GM12891 (cell line): ENCODE results near the gene SELENOS.
"Not testable (repeated sequence)": the region's sequence is repeated elsewhere in the genome, so short reads cannot be mapped to it uniquely, and the experiment has no call there.

Experiments
- DNase-seq: peaks from one replicate; pipeline ENCODE4 v3.0.0; 2011; ENCODE audit warnings: low spot score; ENCODE audit not compliant: insufficient read length
- FAIRE-seq: peaks from 2 replicates; lab custom pipeline; 2011; peaks lifted over from hg19 to GRCh38; lab: Jason Lieb, UNC
- PAX5 ChIP-seq: IDR thresholded peaks from 2 replicates; pipeline ENCODE4 v1.6.1; 2011; ENCODE audit warnings: low read length, moderate library complexity, mild to moderate bottlenecking; ENCODE audit not compliant: insufficient read depth, severe bottlenecking
- POLR2A ChIP-seq: IDR thresholded peaks from 2 replicates; pipeline ENCODE4 v1.6.1; 2011; ENCODE audit warnings: low read depth, low read length, control low read depth
- POLR2AphosphoS5 ChIP-seq: IDR thresholded peaks from 2 replicates; pipeline ENCODE4 v1.6.1; 2011; ENCODE audit warnings: low read depth, low read length, control low read depth
- POU2F2 ChIP-seq: IDR thresholded peaks from 2 replicates; pipeline ENCODE4 v1.6.1; 2011; ENCODE audit warnings: low read depth, mild to moderate bottlenecking, control low read depth, low read length, moderate library complexity
- SPI1 ChIP-seq: IDR thresholded peaks from 2 replicates; pipeline ENCODE4 v1.6.1; 2011; ENCODE audit warnings: low read depth, low read length, control low read depth
- TAF1 ChIP-seq: IDR thresholded peaks from 2 replicates; pipeline ENCODE4 v1.6.1; 2011; ENCODE audit warnings: low read depth, low read length, control low read depth

SELENOS gene

DNA sequence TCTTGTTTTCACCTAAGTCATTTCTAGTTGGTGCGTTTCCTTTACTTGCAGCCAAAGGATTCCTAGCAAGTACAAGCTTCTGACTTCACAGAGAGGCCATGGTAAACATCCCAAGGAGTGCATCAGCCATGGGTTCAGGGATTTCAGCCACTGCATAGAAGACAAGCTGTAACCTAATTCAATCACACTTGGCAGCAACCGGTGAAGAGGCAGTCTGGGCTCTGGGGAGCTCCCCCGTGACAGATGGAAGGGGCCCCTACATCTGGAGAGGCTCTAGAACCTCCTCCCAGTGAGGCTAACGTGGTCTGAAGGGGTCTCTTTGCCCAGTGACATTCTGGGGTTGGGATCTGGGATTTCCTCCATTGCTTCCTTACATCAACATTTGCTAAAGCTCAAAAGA, 26.1 kb upstream of the SELENOS start:
- no peak for TF ChIP-seq POLR2AphosphoS5
- no peak for TF ChIP-seq SPI1
- no peak for FAIRE-seq
- DNase-seq, result no peak

DNA sequence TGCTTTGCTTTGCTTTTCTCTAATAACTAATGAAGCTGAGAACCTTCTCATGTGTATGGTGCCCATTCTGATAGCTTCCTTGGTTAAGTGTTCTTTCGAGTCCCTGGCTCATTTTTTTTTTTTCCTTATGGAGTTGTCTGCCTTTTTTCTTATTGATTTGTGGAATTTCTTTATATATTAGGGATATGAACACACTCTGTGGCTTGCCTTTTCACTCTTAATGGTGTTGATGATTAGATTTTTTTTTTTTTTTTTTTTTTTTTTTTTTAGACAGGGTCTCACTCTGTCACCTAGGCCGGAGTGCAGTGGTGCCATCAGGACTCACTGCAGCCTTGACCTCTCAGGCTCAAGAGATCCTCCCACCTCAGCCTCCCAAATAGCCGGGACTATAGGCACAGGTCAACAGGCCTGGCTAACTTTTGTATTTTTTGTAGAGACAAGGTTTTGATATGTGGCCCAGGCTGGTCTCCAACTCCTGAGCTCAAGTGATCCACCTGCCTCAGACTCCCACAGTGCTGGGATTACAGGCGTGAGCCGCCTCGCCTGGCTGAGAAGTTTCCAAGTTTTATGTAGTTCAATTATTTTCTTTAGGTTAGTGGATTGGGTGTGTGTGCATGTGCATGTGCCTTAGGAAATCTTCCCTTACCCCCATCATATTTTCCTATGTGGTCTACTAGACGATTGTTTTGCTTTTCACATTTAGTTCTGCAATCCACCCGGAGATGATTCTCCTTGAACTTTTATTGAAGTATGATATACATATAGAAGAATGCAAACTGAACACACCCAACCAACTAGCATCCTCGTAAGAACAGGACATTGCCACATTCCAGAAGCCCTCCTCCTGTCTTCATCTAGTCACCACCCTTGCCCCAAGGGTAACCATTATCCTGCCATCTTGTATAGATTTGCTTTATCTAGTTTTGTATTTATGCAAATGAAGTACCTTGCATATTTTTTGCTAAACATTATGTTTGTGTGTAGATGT, 19.4 kb upstream of the SELENOS start:
- FAIRE-seq, result no peak
- DNase-seq, result no peak
- TF ChIP-seq POLR2AphosphoS5 (no peak), SPI1 (no peak)

DNA sequence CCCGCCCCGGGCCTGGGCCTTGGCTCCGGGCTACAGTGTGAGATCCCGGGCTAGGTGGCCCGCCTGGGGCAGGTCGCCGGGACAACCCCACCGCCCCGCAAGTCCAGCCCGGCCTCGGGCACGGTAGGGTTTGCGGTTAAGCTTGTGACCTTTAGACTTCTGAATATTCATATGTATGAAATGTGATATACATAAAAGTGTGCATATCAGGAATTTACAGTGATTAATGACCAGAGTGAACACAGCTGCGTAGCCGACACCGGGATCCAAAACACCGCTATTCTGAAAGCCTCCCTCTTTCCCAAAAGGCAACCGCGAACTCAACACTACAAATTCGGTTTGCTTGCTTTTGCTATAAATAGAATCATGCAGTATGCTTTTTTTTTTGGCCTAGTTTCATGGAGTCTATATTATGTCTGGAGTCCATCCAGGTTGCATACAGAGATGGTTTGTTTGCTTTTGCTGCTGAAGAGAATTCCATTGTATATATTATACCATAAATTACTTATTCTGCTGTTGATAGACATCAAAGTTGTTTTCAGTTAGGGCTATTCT, 18.4 kb upstream of the SELENOS start:
- FAIRE-seq, result no peak
- TF ChIP-seq TAF1 (no peak), POLR2A (no peak), PAX5 (no peak)
- no peak for DNase-seq

DNA sequence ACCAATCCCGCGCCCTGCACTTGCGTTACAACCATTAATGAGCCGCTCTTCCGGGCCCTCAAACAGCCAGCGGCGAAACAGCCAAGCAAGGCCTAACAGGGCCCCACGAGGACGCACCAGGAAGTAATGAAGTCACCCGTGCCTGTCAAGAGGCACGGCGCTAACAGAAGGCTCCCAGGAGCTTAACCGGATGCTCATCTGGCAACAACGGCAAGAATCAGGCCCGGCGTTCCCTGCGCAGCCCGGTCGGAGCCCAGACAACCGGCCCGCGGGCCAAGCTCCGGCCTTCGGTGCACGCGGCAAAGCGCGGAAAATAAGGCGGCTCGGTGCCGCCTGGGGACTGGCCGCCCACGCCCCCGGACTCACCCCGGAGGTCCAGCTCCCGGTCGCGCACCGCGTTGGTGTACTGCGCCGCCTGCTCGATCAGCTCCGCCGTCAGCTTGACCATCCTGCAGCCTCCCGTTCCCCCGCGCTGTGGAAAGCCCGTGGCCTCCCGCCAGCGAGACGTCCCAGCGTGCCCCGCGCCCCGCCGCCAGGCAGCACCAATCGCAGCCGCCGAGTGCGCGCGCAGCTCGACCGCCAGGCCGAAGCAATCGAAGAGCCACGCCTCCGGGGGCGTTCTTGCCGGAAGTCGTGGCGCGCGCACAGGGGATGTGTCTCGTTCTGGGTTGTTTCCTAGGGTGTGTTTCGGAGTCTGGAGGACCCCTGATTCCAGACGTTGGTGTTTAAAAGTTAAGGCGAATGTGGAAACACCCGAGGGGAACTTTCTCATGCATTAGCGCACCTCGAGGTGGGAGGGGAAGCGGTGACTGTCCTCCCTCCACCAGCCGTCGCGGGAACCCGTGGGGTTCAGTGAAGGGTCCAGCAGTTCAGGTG, 17.7 kb upstream of the SELENOS start, which contains the start of gene SNRPA1:
Gene SNRPA1 (minus strand): TSS at position 518 of the 876 bp plus-strand sequence. CDS start 70 bp downstream, at position 448.
- DNase-seq, result peak; percentile 91
- peak; percentile 94 for FAIRE-seq
- TF ChIP-seq POU2F2, result no peak; the same call in 1 of the 2 replicates
- TF ChIP-seq TAF1, result peak; percentile 79
- no peak for TF ChIP-seq PAX5
- TF ChIP-seq POLR2A, result peak; percentile 85
- peak; percentile 91 for TF ChIP-seq POLR2AphosphoS5
- TF ChIP-seq SPI1, result no peak

DNA sequence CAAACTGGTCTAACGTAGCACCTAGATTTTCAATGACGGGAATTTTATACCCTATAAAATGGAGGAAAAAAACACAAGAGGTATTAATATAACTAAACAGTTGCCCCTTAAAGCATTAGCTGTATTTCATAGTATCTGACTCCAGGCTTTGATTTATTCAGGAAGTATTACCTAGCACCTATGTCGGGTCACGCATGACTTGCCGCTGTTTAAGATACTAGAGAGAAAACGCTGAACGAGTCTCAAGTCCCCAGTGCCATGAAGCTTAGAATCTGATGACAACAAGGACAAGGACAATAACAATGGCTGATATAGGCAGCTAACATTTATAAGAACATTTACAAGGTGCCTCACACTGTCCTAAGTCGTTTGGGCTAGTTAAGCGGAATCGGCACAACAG, 15.8 kb upstream of the SELENOS start:
- DNase-seq (no peak), FAIRE-seq (no peak)
- TF ChIP-seq PAX5, result peak; percentile 77
- no peak for TF ChIP-seq POLR2A

DNA sequence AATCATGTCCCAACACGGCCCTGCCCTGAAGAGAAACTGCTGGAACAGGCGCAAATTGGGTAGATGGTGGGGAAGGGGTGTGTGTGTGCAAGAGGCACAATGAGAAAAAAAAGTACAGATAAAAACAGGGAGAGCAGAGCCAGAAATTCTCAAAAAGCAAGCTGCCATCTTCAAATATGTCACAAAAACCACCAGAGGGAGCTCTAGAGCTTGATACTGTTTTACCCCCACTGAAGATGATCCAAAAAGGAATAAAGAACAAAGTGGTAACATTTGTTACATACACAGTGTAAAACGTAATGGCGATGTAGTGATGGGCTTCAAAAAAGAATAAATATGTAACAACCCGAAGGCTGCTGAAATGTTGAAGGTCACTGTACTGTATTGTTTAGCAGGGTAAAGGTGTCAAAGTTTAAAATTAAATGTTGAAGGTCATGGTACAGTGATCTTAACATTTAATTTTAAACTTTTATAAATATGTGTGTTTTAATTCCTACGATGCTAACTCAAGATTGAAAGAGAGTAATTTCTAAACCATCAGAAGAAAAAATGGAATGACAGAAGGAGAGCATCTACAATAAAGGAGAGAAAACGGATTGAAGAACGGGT, 11.7 kb upstream of the SELENOS start:
- DNase-seq, result no peak
- TF ChIP-seq POU2F2, result no peak
- TF ChIP-seq TAF1, result no peak
- no peak for TF ChIP-seq POLR2A
- no peak for TF ChIP-seq SPI1
- TF ChIP-seq PAX5, result no peak
- TF ChIP-seq POLR2AphosphoS5, result no peak
- FAIRE-seq, result no peak

DNA sequence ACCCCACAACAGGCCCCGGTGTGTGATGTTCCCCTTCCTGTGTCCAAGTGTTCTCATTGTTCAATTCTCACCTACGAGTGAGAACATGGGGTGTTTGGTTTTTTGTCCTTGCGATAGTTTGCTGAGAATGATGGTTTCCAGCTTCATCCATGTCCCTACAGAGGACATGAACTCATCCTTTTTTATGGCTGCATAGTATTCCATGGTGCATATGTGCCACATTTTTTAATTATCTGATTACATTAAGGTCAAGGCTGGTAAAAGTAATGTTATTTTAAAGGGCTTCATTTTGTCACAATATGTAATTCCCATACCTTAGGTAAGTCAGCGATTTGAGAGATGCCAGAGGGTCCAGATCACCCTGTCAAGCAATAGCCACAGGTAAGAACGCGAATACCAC, 10.1 kb upstream of the SELENOS start:
- FAIRE-seq, result not testable (repeated sequence)

DNA sequence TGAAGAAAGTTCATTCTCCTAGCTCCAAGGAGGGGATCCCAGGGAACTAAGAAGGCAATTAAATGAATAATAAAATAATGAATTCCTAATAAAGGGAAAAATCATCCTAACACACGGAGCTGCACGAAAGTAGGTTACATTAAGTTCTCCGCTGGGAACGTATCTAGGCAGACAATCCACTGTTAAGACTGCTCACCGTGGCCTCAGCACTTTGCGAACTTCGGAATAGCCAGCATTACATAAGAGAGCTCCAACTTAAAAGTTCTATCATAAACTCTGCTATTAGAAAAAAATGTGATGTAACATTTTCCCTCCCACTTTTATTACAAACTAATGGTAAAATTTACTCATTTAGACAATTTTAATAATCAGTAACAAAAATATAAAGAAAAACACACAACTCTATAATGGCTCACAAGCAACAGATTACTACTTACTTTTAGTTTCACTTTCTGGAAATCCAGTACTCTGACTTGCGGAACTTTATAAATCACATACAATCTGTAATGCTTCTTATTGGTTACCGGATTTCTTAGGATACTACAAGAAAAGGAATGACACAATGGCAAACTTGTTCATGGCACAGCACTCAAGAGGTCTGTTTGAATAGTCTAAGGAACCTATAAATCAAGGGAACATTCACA, 9.3 kb upstream of the SELENOS start:
- no peak for TF ChIP-seq TAF1
- TF ChIP-seq PAX5, result no peak
- no peak for TF ChIP-seq POU2F2
- no peak for TF ChIP-seq POLR2A
- TF ChIP-seq POLR2AphosphoS5, result no peak
- TF ChIP-seq SPI1, result no peak
- no peak for DNase-seq
- no peak for FAIRE-seq

More for the DNA sequence above, 10.1 kb upstream of the SELENOS start:
- DNase-seq, result not testable (repeated sequence)

DNA sequence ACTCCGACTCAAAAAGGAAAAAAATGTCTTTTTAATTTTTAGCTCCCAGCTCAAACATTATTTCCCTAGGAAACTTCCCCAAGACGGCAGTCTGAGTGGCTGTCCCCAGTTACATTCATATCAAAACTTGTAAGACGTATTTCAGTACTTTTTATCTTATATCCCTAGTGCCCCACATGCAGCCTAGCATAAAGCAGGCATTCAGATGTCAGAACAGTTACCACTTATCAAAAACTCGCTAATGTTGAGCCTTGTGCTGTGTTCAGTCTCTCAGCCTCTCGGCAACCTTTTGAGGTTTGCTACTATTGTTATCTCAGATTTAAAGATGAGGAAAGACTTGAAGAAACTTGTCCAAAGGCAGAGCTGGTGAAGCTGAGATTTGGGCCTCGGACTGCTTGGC, 6.6 kb upstream of the SELENOS start:
- DNase-seq (no peak), FAIRE-seq (no peak)
- TF ChIP-seq PAX5 (no peak), TAF1 (no peak), POLR2A (no peak), SPI1 (no peak), POU2F2 (no peak), POLR2AphosphoS5 (no peak)

DNA sequence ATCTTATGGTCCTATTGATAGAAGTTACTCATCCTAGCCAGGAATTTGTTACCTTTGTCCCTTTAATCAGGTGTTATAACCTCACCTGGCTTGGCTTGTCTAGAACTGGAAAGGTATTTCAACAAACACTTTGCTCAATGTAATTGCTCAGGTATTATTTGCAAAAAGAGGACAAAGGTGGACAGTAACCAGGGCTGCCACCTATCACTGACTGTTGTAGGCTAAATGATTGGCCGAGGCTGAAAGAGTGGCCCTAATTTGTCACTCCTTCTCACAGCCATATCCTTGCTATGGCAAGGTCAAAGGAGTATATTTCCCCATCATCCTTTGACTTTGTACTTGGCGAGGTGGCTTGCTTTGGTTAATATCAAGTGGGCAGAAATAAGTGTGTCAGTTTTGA, 2.7 kb upstream of the SELENOS start:
- peak; percentile 54 for TF ChIP-seq POLR2A
- no peak for TF ChIP-seq TAF1
- no peak for DNase-seq
- no peak for FAIRE-seq
